ENCODE results near the gene FTSJ3.
"Not testable (repeated sequence)": the region's sequence is repeated elsewhere in the genome, so short reads cannot be mapped to it uniquely, and the experiment has no call there.

FTSJ3 gene

GRCh38 chr17:63869491-63870291 is 42.2 kb upstream of the FTSJ3 start:
- not testable (repeated sequence) for H3K9ac ChIP-seq (ENCODE audit: low read length); H2AFZ ChIP-seq (ENCODE audit: low read depth, low read length, severe bottlenecking); H3K9me3 ChIP-seq (ENCODE audit: insufficient read depth, low read length); H3K9me2 ChIP-seq (replicated peaks; ENCODE audit: insufficient read depth, low read length); H3K4me3 ChIP-seq (ENCODE audit: insufficient read depth, low read length, poor library complexity, severe bottlenecking); H3F3A ChIP-seq (ENCODE audit: insufficient read depth); H3K79me2 ChIP-seq (ENCODE audit: insufficient read depth, low read length); H4K20me1 ChIP-seq (ENCODE audit: low read depth, low read length); H3K4me2 ChIP-seq (ENCODE audit: low read depth, low read length, poor library complexity, severe bottlenecking); H3K36me3 ChIP-seq (ENCODE audit: low read length); H3K27me3 ChIP-seq (ENCODE audit: low read length); H3K27ac ChIP-seq (ENCODE audit: low read depth, low read length)

GRCh38 chr17:63866625-63867024 is 39.2 kb upstream of the FTSJ3 start:
- H3F3A ChIP-seq (ENCODE audit: insufficient read depth); H3K4me3 ChIP-seq (ENCODE audit: insufficient read depth, low read length, poor library complexity, severe bottlenecking); H3K27me3 ChIP-seq (ENCODE audit: low read length); H3K4me2 ChIP-seq (ENCODE audit: low read depth, low read length, poor library complexity, severe bottlenecking); H3K9me2 ChIP-seq (replicated peaks; ENCODE audit: insufficient read depth, low read length); H4K20me1 ChIP-seq (ENCODE audit: low read depth, low read length); H3K36me3 ChIP-seq (ENCODE audit: low read length); H2AFZ ChIP-seq (ENCODE audit: low read depth, low read length, severe bottlenecking); H3K9me3 ChIP-seq (ENCODE audit: insufficient read depth, low read length); H3K27ac ChIP-seq (ENCODE audit: low read depth, low read length); H3K79me2 ChIP-seq (ENCODE audit: insufficient read depth, low read length); H3K9ac ChIP-seq (ENCODE audit: low read length): not testable (repeated sequence)

- Histone ChIP-seq H3K36me3 (ENCODE audit: low read length) (no peaks in the 10 kb centered on the region), H3K9ac (ENCODE audit: low read length) (no peak overlapping the region), H3K9me2 (replicated peaks; ENCODE audit: insufficient read depth, low read length) (no peaks in the 10 kb centered on the region), H2AFZ (ENCODE audit: low read depth, low read length, severe bottlenecking) (no peak overlapping the region), H4K20me1 (ENCODE audit: low read depth, low read length) (no peaks in the 10 kb centered on the region), H3K9me3 (ENCODE audit: insufficient read depth, low read length) (no peaks in the 10 kb centered on the region), H3F3A (ENCODE audit: insufficient read depth) (no peaks in the 10 kb centered on the region), H3K79me2 (ENCODE audit: insufficient read depth, low read length) (no peaks in the 10 kb centered on the region), H3K4me3 (ENCODE audit: insufficient read depth, low read length, poor library complexity, severe bottlenecking) (no peak overlapping the region), H3K27ac (ENCODE audit: low read depth, low read length) (no peak overlapping the region), H3K27me3 (ENCODE audit: low read length) (no peaks in the 10 kb centered on the region), H3K4me2 (ENCODE audit: low read depth, low read length, poor library complexity, severe bottlenecking) (no peak overlapping the region)
- TF ChIP-seq CTCF (IDR thresholded peaks at IDR 0.05; ENCODE audit: insufficient read depth, low read length, poor library complexity, severe bottlenecking): no peak
- TF ChIP-seq EZH2phosphoT487 (conservative IDR thresholded peaks at IDR 0.05; ENCODE audit: low read length): no peak
Observed at GRCh38 chr17:63859257-63859656, 31.8 kb upstream of the FTSJ3 start.

GRCh38 chr17:63856425-63856824 is 29.0 kb upstream of the FTSJ3 start:
- H3K9me3 ChIP-seq (ENCODE audit: insufficient read depth, low read length); H3K4me3 ChIP-seq (ENCODE audit: insufficient read depth, low read length, poor library complexity, severe bottlenecking); H3K9ac ChIP-seq (ENCODE audit: low read length); H3K36me3 ChIP-seq (ENCODE audit: low read length); H3K9me2 ChIP-seq (replicated peaks; ENCODE audit: insufficient read depth, low read length); H3K27me3 ChIP-seq (ENCODE audit: low read length); H2AFZ ChIP-seq (ENCODE audit: low read depth, low read length, severe bottlenecking); H3K27ac ChIP-seq (ENCODE audit: low read depth, low read length); H3K79me2 ChIP-seq (ENCODE audit: insufficient read depth, low read length); H4K20me1 ChIP-seq (ENCODE audit: low read depth, low read length); H3K4me2 ChIP-seq (ENCODE audit: low read depth, low read length, poor library complexity, severe bottlenecking); H3F3A ChIP-seq (ENCODE audit: insufficient read depth): not testable (repeated sequence)

- no peaks in the 10 kb centered on the region for H3K9me2 ChIP-seq (replicated peaks; ENCODE audit: insufficient read depth, low read length)
- no peaks in the 10 kb centered on the region for H3K79me2 ChIP-seq (ENCODE audit: insufficient read depth, low read length)
- no peaks in the 10 kb centered on the region for H3F3A ChIP-seq (ENCODE audit: insufficient read depth)
- no peak overlapping the region for H3K4me2 ChIP-seq (ENCODE audit: low read depth, low read length, poor library complexity, severe bottlenecking)
- no peaks in the 10 kb centered on the region for H3K9me3 ChIP-seq (ENCODE audit: insufficient read depth, low read length)
- no peaks in the 10 kb centered on the region for H3K36me3 ChIP-seq (ENCODE audit: low read length)
- no peak overlapping the region for H3K4me3 ChIP-seq (ENCODE audit: insufficient read depth, low read length, poor library complexity, severe bottlenecking)
- TF ChIP-seq CTCF (IDR thresholded peaks at IDR 0.05; ENCODE audit: insufficient read depth, low read length, poor library complexity, severe bottlenecking) (no peak), EZH2phosphoT487 (conservative IDR thresholded peaks at IDR 0.05; ENCODE audit: low read length) (no peak)
- no peak overlapping the region for H3K27ac ChIP-seq (ENCODE audit: low read depth, low read length)
- no peaks in the 10 kb centered on the region for H4K20me1 ChIP-seq (ENCODE audit: low read depth, low read length)
- no peak overlapping the region for H3K9ac ChIP-seq (ENCODE audit: low read length)
- H2AFZ ChIP-seq (ENCODE audit: low read depth, low read length, severe bottlenecking): no peak overlapping the region
- no peaks in the 10 kb centered on the region for H3K27me3 ChIP-seq (ENCODE audit: low read length)
Observed at GRCh38 chr17:63855185-63855584, 27.7 kb upstream of the FTSJ3 start.
